Choroid plexus epithelial cell (primary cell): ENCODE measurements around the gene NPL.

ENCODE experiments used
- DNase-seq: peaks from one replicate; pipeline ENCODE4 v3.0.0-alpha.2; 2010; ENCODE audit warnings: low read depth
- H3K4me3 ChIP-seq: 2 replicates; pipeline ENCODE4 v1.5.1; 2011; ENCODE audit warnings: low read depth, mild to moderate bottlenecking, control low read depth, low read length, moderate library complexity
- TF ChIP-seq, protein P1 (sequence below): conservative IDR thresholded peaks from 2 replicates; pipeline ENCODE4 v1.5.1; 2011; ENCODE audit warnings: low read depth, mild to moderate bottlenecking, control low read depth, inconsistent platforms, low read length, moderate library complexity

Gene NPL

DNA sequence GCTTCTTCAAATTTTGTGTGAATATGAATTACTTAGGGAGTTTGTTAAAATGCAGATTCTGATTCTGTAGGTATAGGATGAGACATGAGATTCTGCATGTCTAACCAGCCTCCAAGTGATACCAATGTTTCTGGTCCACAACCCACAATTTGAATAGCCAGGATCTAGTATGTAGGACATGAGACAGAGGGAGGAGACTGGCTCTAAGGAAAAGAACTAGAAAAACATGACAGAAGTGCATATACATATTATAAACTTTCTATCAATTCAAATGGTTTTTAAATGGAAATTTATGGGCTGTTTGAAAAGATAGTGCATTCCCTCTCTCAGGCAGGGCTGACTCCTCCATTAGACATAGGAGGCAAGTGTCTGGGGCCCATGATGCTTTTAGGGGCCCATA is 33.9 kb upstream of the NPL start:
- no peak overlapping the region for H3K4me3 ChIP-seq
- DNase-seq = no peak
- TF ChIP-seq, protein P1, sequence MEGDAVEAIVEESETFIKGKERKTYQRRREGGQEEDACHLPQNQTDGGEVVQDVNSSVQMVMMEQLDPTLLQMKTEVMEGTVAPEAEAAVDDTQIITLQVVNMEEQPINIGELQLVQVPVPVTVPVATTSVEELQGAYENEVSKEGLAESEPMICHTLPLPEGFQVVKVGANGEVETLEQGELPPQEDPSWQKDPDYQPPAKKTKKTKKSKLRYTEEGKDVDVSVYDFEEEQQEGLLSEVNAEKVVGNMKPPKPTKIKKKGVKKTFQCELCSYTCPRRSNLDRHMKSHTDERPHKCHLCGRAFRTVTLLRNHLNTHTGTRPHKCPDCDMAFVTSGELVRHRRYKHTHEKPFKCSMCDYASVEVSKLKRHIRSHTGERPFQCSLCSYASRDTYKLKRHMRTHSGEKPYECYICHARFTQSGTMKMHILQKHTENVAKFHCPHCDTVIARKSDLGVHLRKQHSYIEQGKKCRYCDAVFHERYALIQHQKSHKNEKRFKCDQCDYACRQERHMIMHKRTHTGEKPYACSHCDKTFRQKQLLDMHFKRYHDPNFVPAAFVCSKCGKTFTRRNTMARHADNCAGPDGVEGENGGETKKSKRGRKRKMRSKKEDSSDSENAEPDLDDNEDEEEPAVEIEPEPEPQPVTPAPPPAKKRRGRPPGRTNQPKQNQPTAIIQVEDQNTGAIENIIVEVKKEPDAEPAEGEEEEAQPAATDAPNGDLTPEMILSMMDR = no peak

DNA sequence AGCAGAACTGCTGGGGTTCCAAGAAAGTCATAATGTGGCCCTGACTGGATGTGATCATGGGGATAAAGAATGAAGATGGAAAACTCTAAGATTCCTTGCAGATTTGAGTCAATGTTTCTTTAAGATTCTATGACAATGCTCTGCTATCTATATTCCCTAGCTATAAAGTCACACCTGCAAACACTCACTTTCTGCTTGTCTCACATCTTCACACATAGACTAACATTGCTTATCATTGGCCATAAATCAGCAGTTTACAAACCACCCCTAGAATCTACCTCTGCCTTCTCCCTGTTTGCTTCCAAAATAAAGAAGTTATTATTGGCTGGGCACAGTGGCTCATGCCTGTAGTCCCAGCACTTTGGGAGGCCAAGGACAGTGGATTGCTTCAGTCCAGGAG is 33.1 kb upstream of the NPL start:
- no peak overlapping the region for H3K4me3 ChIP-seq
- TF ChIP-seq, protein P1 = no peak

DNA sequence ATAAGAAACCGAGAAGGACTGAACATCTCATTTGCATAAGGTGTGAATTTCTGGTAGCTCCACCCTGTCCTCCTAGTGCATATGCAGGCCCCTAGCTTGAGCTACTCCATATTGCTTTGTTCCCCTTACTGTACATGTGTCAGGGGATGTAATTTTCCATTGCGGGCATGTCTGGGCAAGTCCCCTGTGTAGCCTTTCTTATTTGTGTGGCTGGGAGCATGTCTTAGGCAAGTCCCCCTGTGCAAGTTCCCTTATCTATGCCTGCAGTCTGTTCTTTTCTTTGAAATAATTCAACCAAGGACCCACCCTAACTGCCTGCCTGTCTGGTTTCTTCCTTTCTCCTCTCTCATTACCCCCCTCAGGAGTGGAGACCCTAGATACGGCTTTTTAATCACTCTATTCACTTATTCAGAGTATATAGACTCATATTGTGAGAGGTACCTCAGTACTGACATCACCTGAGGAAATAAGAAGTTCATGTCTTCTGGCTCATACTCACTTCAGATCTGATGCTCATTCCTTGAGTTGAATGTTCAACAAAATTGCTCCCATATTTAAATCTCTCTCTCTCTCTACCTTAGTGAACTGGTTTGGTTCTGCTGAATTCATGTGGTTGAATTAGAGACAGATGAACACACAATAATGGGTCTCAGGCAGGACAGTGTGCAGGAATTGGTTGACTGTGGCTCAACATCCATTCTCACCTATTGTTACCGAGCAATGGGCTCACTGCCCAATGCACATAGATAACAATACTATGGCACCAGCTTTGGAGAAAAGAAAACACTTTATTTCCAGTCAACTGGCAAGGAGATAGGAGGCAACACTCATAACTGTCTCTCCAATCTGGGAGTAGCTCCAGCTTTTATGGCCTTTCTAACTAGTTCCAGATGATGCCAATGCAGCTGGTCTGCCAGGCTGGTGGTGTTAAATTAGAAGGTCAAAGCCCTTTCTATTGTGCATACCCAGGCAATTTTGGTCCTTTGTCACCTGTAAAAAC is 27.9 kb upstream of the NPL start:
- H3K4me3 ChIP-seq = no peak overlapping the region
- TF ChIP-seq, protein P1 = no peak
- peak; percentile 6 for DNase-seq

More for the DNA sequence above, 33.1 kb upstream of the NPL start:
- no peak for DNase-seq

DNA sequence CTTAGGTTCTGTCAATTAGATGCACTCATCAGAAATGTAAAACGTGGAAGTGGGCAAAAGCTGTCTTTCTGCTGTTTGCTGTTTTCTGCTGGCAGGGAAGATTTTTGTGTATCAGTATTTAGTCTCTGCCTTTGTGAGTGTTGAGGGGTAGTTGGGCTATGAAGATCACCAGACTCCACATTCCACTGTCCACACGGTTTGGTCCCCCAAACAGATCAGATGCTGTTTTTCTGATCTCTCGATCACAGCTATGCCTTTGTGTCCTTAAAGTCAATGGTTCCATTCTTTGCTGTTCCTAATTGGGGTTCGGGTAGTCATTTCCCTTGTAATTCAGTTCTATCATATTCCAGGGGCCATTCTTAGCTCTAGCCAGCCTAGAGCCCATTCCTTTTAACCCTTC is 27.0 kb upstream of the NPL start:
- no peak overlapping the region for H3K4me3 ChIP-seq
- TF ChIP-seq, protein P1 = no peak
- DNase-seq = no peak

DNA sequence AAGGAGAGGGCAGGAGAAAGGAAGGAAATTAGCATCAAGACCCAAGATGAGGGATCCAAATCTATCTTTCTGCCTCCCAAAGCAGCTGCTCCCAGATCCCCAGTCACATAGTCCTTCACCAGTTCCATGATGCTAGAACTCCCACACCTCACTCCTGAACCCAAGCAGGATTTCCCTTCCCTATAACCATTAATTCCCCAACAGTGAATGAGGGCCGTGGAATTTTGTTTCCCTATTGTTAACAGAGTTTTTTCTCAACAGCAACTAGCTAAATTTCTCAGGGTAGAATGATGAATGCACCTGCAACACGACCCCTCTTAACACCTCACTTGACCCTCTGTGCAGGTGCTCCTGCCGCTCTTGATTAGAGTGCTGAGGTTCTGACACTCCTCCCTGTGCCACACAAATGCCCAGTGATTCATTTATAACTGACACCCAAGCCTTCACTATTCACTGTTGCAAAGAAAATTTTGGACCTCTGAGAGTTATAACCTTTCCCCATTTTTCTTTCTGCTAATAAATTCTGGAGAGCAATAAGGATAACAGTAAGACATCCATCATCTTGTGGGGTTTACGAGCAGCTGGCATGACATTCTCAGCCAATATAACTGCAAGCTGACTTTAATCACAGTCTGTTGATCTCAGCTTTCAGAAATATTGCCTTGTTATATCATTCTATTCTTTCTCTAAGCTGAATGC is 25.4 kb upstream of the NPL start:
- TF ChIP-seq, protein P1 = no peak
- no peak overlapping the region for H3K4me3 ChIP-seq
- no peak for DNase-seq

DNA sequence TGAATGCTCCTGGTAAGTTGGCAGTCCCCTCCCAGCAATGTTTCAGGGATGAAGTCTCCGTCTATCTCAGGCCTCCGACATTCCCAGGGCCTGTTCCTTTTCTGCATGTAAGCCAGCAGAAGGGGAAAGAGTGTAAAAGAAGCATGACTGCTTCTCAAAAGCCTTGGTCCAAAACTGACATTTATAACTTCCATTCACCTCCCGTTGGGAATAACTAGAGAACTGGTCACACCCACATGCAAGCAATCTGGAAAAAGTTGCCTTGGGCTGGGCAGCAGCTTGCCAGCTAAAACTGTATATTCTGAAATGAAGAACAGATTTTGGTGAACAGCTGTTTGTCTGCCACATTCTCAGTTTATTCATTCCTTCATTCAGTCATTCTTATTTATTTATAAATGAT is 24.2 kb upstream of the NPL start:
- TF ChIP-seq, protein P1 = no peak
- no peak overlapping the region for H3K4me3 ChIP-seq
- DNase-seq = no peak

DNA sequence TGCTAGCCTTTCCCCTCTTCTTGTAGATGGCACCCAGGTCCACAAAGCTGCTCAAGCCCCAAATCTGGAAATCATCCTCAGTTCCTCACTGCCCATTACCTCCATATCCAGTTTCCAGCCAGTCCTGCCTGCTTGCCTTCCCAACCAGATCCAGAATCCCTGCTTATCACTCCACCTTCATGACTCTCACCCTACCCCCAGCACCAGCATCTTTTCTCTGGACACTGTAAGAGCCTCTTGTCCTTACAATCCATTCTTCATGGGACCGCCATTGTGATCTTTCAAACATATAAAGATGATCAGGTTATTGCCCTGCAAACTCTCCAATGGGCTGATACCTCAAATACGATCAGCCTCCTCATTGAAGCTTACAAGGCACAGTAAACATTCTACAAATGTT is 23.5 kb upstream of the NPL start:
- H3K4me3 ChIP-seq = no peak overlapping the region
- TF ChIP-seq, protein P1 = no peak
- DNase-seq = no peak
